ENCODE results near the gene BAG2.

DNA sequence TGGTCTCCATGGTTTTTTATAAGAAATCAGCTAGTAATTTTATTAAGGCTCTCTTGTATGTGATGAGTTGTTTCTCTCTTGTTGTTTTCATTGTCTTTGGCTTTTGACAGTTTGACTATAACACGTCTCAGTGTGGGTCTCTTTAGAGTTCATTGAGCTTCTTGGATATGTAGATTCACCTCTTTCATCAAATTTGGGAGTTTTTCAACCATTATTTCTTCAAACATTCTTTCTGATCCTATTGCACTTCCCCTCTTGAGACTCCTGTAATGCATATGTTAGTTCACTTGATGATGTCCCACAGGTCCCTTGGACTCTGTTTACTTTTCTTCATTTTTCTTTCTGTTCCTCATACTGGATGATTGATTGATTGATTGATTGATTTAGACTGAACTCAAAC lies 7.0 kb upstream of the BAG2 start:
- TF ChIP-seq, protein P1, sequence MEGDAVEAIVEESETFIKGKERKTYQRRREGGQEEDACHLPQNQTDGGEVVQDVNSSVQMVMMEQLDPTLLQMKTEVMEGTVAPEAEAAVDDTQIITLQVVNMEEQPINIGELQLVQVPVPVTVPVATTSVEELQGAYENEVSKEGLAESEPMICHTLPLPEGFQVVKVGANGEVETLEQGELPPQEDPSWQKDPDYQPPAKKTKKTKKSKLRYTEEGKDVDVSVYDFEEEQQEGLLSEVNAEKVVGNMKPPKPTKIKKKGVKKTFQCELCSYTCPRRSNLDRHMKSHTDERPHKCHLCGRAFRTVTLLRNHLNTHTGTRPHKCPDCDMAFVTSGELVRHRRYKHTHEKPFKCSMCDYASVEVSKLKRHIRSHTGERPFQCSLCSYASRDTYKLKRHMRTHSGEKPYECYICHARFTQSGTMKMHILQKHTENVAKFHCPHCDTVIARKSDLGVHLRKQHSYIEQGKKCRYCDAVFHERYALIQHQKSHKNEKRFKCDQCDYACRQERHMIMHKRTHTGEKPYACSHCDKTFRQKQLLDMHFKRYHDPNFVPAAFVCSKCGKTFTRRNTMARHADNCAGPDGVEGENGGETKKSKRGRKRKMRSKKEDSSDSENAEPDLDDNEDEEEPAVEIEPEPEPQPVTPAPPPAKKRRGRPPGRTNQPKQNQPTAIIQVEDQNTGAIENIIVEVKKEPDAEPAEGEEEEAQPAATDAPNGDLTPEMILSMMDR (IDR thresholded peaks at IDR 0.05; ENCODE audit: insufficient read depth, low read depth, low read length) = no peak
- no peak for TF ChIP-seq EZH2 (IDR thresholded peaks at IDR 0.05; ENCODE audit: insufficient read depth, low read length)

Measured in astrocyte (in vitro differentiated cells and primary cell).